Left ventricle myocardium inferior (tissue), 1 donor: ENCODE data around the gene TBC1D4. TPM values are rescaled to one million over a fixed set of nuclear protein-coding genes. Genes with fewer than 3 reads are reported as not detected.
"Not testable (repeated sequence)": the region's sequence is repeated elsewhere in the genome, so short reads cannot be mapped to it uniquely, and the experiment has no call there.

Experiments
- DNase-seq: peaks from one replicate; pipeline ENCODE4 v3.0.0-alpha.2; 2020
- H3K27ac ChIP-seq: fragments of 200-600 bp; replicated peaks from 2 replicates; pipeline ENCODE4 v1.8.0; 2021
- H3K27me3 ChIP-seq: fragments of 200-600 bp; 2 replicates; pipeline ENCODE4 v1.8.0; 2021; ENCODE audit warnings: low read depth
- H3K36me3 ChIP-seq: fragments of 200-600 bp; 2 replicates; pipeline ENCODE4 v1.8.0; 2021
- H3K4me1 ChIP-seq: fragments of 200-600 bp; 2 replicates; pipeline ENCODE4 v1.8.0; 2021
- H3K4me3 ChIP-seq: fragments of 200-600 bp; 2 replicates; pipeline ENCODE4 v1.8.0; 2021; ENCODE audit warnings: mild to moderate bottlenecking, moderate library complexity
- H3K9me3 ChIP-seq: fragments of 200-600 bp; replicated peaks from 2 replicates; pipeline ENCODE4 v1.8.0; 2021
- intact Hi-C: fragments of 100-400 bp; cut with micrococcal nuclease; formaldehyde crosslinking; loops from one replicate; pipeline ENCODE4 v1.11.0; 2022
- total RNA-seq: library from RNA; stranded (reverse); fragmentation: NEBNext Ultra II Directional; extraction: Animal tissue kit (Norgen Biotek cat#: 25700); gene quantifications from one replicate; pipeline ENCODE4 v1.2.1, GENCODE V29; 2021
- TF ChIP-seq, protein P1 (sequence below): fragments of 200-600 bp; IDR thresholded peaks from 2 replicates; pipeline ENCODE4 v1.8.0; 2021; ENCODE audit warnings: antibody characterized with exemption, mild to moderate bottlenecking, borderline replicate concordance
- donor health status: DM: no; HTN: yes; CAD: no; lungs with severe emphysema.

Gene TBC1D4
- total RNA-seq, 1 donor from 2014 or later: 97.5 TPM

DNA sequence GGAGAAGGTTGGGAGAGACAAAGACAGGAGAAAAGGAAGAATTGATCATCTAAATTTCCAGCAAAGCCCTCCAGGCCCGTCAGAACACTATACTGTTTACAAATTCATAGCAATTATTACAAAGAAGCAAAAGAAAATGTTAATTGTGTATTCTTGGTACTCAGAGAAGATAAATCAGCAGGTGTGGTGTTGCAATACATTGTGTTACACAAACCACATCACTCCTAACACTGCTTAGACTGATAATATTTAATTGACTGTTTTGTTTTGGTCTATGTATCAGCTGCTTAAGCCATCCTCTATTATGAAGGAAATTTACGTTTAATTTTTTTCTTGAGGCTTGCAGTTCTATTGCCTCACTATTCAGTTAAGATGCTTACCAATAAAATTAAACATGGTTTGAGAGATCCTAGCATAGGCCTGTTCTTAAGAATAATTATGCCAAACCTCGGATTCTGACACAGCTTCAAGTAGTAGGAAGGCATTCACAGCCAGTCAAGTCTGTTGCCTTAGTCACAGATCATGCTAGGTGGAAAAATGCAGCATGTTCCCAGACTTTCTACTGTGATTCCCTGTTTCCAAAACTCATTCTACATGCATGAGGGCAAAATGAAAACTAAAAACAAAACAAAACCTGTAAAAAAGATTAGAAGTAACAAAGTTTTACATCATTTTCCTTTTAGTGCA is 129.2 kb downstream of the TBC1D4 start:
- intact Hi-C loops: no loop called here
- H3K36me3 ChIP-seq: peaks cover 41% of the 10 kb centered on the region
- TF ChIP-seq, protein P1, sequence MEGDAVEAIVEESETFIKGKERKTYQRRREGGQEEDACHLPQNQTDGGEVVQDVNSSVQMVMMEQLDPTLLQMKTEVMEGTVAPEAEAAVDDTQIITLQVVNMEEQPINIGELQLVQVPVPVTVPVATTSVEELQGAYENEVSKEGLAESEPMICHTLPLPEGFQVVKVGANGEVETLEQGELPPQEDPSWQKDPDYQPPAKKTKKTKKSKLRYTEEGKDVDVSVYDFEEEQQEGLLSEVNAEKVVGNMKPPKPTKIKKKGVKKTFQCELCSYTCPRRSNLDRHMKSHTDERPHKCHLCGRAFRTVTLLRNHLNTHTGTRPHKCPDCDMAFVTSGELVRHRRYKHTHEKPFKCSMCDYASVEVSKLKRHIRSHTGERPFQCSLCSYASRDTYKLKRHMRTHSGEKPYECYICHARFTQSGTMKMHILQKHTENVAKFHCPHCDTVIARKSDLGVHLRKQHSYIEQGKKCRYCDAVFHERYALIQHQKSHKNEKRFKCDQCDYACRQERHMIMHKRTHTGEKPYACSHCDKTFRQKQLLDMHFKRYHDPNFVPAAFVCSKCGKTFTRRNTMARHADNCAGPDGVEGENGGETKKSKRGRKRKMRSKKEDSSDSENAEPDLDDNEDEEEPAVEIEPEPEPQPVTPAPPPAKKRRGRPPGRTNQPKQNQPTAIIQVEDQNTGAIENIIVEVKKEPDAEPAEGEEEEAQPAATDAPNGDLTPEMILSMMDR: no peak
- no peaks in the 10 kb centered on the region for H3K9me3 ChIP-seq
- no peaks in the 10 kb centered on the region for H3K27me3 ChIP-seq
- no peak for DNase-seq
- H3K4me1 ChIP-seq: peaks cover 44% of the 10 kb centered on the region
- no peak overlapping the region for H3K27ac ChIP-seq
- H3K4me3 ChIP-seq: no peak overlapping the region

DNA sequence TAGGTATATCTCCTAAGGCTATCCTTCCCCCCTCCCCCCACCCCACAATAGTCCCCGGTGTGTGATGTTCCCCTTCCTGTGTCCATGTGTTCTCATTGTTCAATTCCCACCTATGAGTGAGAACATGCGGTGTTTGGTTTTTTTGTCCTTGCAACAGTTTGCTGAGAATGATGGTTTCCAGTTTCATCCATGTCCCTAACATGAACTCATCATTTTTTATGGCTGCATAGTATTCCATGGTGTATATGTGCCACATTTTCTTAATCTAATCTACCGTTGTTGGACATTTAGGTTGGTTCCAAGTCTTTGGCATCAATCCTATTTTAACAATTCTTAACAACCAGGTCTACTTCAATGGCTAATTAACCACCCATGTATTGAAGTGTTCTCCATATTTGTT is 130.4 kb downstream of the TBC1D4 start:
- H3K9me3 ChIP-seq, DNase-seq, intact Hi-C loops, H3K27me3 ChIP-seq, H3K27ac ChIP-seq, H3K4me3 ChIP-seq: not testable (repeated sequence)
- peaks cover 51% of the 10 kb centered on the region for H3K36me3 ChIP-seq
- H3K4me1 ChIP-seq: peaks cover 42% of the 10 kb centered on the region

DNA sequence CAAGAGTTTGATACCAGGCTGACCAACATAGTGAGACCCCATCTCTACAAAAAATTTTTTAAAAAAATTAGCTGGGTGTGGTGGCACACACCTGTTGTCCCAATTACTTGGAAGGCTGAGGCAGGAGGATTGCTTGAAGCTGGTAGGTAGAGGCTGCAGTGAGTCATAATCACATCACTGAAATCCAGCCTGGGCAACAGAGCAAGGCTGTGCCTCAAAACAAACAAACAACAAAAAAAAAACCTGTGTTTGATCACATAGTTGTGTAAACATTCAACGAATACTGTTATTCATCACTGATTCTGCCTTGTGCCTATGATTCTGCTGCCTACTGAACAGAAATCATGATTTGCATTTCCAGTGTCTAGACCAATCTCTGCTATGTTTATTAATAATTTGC is 134.0 kb downstream of the TBC1D4 start:
- Histone ChIP-seq H3K36me3 (peaks cover 52% of the 10 kb centered on the region), H3K27ac (no peak overlapping the region), H3K4me1 (peaks cover 11% of the 10 kb centered on the region), H3K4me3 (no peak overlapping the region), H3K9me3 (no peaks in the 10 kb centered on the region), H3K27me3 (no peaks in the 10 kb centered on the region)
- intact Hi-C loops: no loop called here
- TF ChIP-seq, protein P1: no peak
- DNase-seq: no peak

DNA sequence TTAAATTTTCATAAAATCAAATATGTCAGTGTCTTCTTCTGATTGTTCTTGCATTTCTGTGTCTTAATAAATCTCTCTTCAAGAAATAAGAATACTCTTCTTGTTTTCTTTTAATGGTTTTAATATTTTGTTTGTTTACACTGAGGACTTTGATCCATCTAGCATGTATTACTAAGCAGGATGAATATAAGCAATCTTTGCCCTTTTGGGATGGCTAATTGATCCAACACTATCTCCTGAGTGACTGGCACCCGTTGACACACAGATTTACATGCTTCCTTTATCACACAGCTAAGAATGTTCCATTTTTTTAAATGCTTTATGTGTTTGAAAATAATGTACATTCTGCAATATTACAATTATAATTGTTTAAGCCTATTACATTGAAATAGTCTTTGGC is 134.5 kb downstream of the TBC1D4 start:
- intact Hi-C loops: no loop called here
- Histone ChIP-seq H3K36me3 (peaks cover 50% of the 10 kb centered on the region), H3K27ac (no peak overlapping the region), H3K4me3 (no peak overlapping the region), H3K9me3 (no peaks in the 10 kb centered on the region), H3K27me3 (no peaks in the 10 kb centered on the region), H3K4me1 (peaks cover 6% of the 10 kb centered on the region)
- TF ChIP-seq, protein P1: no peak
- DNase-seq: no peak

DNA sequence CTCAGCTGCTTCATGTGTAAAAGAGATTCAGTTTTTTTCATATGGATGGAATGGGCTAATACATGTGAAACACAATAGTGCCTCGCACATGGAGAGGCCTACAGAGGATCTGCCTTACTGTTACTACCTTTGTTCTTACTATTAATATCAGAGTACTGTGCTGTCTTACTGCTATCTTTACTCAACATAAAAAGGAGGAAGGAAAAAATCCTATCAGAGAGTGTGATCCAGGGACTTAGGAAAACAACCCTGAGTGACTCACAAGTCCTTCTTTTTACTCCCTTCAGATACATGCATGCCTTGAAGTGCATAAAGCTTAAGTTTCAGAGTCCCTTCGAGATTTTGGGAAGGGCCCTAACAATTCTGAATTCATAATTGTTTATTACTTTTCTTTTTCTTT is 136.8 kb downstream of the TBC1D4 start:
- TF ChIP-seq, protein P1: no peak
- DNase-seq: no peak
- H3K4me3 ChIP-seq: no peak overlapping the region
- intact Hi-C loops: no loop called here
- no peaks in the 10 kb centered on the region for H3K27me3 ChIP-seq
- peaks cover 59% of the 10 kb centered on the region for H3K36me3 ChIP-seq
- no peak overlapping the region for H3K27ac ChIP-seq
- peaks cover 6% of the 10 kb centered on the region for H3K4me1 ChIP-seq
- no peaks in the 10 kb centered on the region for H3K9me3 ChIP-seq

DNA sequence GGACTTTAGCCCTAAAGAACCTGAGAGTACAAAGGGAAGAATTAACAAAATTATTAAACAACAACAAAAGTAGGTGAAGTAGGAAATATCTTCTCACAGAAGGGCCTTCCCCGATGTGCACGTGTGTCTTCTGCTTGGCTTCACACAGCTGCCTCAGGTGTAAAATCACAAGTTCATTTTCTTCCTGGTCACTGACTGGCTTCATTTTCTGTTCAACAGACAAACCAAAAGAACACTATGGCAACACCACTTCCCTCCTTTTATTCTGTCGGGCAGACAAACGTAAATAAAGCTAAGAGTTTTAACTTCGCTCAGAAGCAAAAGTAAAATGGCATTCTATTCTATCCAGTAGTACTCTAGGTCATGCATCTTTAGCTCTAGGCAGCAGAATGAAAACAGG is 140.9 kb downstream of the TBC1D4 start:
- no peaks in the 10 kb centered on the region for H3K4me1 ChIP-seq
- intact Hi-C loops: no loop called here
- no peak overlapping the region for H3K27ac ChIP-seq
- no peaks in the 10 kb centered on the region for H3K27me3 ChIP-seq
- H3K4me3 ChIP-seq: no peak overlapping the region
- DNase-seq: no peak
- H3K9me3 ChIP-seq: no peaks in the 10 kb centered on the region
- peaks cover 53% of the 10 kb centered on the region for H3K36me3 ChIP-seq
- TF ChIP-seq, protein P1: no peak
